SK-N-MC (cell line): Measurements from ENCODE around the gene TMEM175.

Experiments
- EZH2 ChIP-seq: fragments of 200-600 bp; sonication (generic); IDR thresholded peaks from one replicate; pipeline ENCODE4 v1.6.1; 2017; ENCODE audit warnings: antibody characterized with exemption
- FOXP2 ChIP-seq: optimal IDR thresholded peaks from 2 replicates; pipeline ENCODE3; 2011; ENCODE audit warnings: mild to moderate bottlenecking, moderate library complexity; ENCODE audit not compliant: insufficient read depth; ENCODE audit errors: extremely low read length, control extremely low read depth
- POLR2AphosphoS5 ChIP-seq: IDR thresholded peaks from 2 replicates; pipeline ENCODE4 v1.6.1; 2012; ENCODE audit warnings: mild to moderate bottlenecking, low read depth, low read length, borderline replicate concordance

DNA sequence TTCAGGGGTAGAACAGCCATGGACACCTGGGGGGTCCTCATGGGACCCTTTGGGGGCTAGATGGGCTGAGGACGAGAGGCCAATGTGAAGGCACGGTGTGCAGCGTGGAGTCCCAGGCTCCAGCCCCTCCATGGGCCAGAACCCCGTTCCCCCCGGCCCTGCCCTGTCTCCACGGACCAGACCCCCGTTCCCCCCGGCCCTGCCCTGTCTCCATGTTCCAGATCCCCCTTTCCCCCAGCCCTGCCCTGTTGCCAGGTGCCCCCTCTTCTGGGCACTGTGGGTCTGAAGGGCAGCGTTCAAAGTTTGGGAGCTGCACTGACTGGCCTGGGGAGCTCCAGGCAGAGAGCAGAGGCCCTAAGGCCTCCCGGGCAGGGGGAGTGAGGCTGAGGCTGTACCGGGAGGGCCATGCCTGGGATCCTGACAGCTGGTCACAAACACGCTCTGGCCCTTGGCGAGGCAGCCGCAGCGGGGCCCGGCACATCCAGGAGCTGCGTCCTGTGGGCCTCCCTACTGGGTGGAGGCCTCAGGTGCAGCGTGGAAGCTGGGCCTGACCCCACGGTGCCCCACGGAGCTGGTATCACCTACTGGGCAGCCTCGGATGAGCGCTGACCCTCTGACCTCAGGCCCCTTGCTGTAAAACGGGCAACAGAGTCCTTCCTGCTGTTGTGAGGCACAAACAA is 32.2 kb downstream of the TMEM175 start:
- TF ChIP-seq FOXP2, result no peak
- TF ChIP-seq EZH2, result no peak
- TF ChIP-seq POLR2AphosphoS5, result no peak
